Smooth muscle cell of the pulmonary artery (primary cell): ENCODE measurements around the gene OVOL2. TPM values are rescaled to one million over a fixed set of nuclear protein-coding genes. Genes with fewer than 3 reads are reported as not detected.

Experiments
- total RNA-seq: library from RNA; depleted of rRNA; stranded (reverse); fragments of >200 nt; gene quantifications from 2 replicates; pipeline ENCODE4 v1.2.3, GENCODE V29; 2014

Gene OVOL2
- not detected in 2 replicates for total RNA-seq

DNA sequence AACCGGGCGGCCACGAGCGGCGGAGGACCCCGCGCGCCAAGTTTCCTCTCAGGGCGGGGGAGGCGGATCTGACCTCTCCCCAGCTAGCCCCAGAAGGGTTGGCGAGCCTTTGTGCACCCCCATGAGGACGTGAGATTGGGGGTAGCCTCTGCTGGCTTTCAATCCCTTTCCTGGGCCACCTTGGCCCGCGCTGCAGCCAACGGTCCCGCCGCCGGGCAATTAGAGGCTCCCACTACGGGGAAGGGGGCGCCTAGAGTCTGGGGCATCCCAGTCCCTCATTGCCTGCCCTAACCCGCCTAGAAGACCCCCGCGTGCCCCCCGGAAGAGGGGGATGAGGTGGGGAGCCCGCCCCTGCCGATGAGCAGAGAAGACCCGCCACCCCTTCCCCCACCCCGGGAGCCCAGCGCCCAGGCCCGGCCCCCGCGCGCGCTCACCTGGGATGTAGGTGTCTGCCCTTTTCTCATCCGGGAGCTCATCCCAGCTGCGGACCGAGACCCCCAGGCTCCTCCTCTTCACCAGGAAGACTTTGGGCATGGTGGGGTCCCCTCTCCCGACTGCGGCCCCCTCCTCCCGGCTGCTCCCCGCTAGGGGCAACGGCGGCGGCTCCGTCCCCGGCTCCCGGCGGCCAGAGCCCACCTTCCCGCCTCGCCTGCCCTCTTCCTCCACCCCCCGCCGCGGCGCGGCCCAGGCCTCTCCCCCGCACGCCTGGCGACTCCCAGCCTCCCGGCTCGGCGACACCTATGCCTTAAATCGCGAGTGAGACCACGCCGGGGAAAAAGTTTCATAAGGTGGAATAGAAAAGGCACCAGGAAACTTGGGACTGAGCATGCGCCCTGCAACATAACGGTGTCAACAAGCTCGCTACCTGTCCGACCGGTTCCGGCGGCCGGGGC, at the start of gene OVOL2:
TSS of gene OVOL2 (minus strand) at position 816 of the 893 bp plus-strand sequence. CDS start at position 534, 282 bp downstream.

Other genes with a start within 250 kb of the OVOL2 start
- 59.6 and 67.6 TPM in 2 replicates for gene SNX5, start 89.1 kb downstream of the OVOL2 start, total RNA-seq
- gene MGME1, start 88.9 kb downstream of the OVOL2 start, total RNA-seq: 5.8 and 8.1 TPM in 2 replicates
- gene KAT14, start 79.9 kb upstream of the OVOL2 start, total RNA-seq: 10.8 and 12.3 TPM in 2 replicates
- gene PET117, start 79.9 kb upstream of the OVOL2 start, total RNA-seq: 7.4 and 7.8 TPM in 2 replicates
- 21.7 and 23.0 TPM in 2 replicates for gene ZNF133, start 230.6 kb upstream of the OVOL2 start, total RNA-seq